OCI-LY7 (cell line): Measurements from ENCODE around the gene RNF138. TPM values are rescaled to one million over a fixed set of nuclear protein-coding genes. Genes with fewer than 3 reads are reported as not detected.
A peak's percentile ranks its signal among the peaks of the same experiment; 100 is the strongest.

Source experiments
- BruUV-seq: library from RNA; stranded (reverse); fragments of 400-500 nt; replicated peaks from 2 replicates; lab custom pipeline; 2021; lab: Mats Ljungman, UMichigan
- CTCF ChIA-PET: fragments of 300-600 bp; sonication (Branson Sonifier 250); formaldehyde crosslinking; loops from one replicate; lab custom pipeline; 2022; ENCODE audit warnings: antibody characterized with exemption; ENCODE audit not compliant: unreplicated experiment; lab: Charles Lee
- POLR2A ChIA-PET: fragments of 300-600 bp; sonication (Branson Sonifier 250); formaldehyde crosslinking; loops from one replicate; lab custom pipeline; 2022; ENCODE audit warnings: antibody characterized with exemption; lab: Charles Lee
- DNase-seq: peaks from one replicate; pipeline ENCODE4 v3.0.0-alpha.2; 2015; ENCODE audit warnings: low spot score
- H2AFZ ChIP-seq: fragments of 200-600 bp; sonication (generic), shearing (Covaris generic); 2 replicates; pipeline ENCODE4 v1.6.1; 2014; ENCODE audit warnings: mild to moderate bottlenecking, antibody characterized with exemption, low read length, moderate library complexity
- H3K27ac ChIP-seq: fragments of 200-600 bp; sonication (generic); 2 replicates; pipeline ENCODE4 v1.5.1; 2014; ENCODE audit warnings: mixed run types, low read depth, mild to moderate bottlenecking, moderate library complexity, low read length, inconsistent platforms; ENCODE audit not compliant: poor library complexity, severe bottlenecking
- H3K36me3 ChIP-seq: fragments of 200-600 bp; sonication (generic); 2 replicates; pipeline ENCODE4 v1.6.1; 2014; ENCODE audit warnings: mild to moderate bottlenecking, antibody characterized with exemption, low read length, moderate library complexity, mixed read lengths; ENCODE audit not compliant: insufficient read depth
- H3K4me1 ChIP-seq: fragments of 200-600 bp; sonication (generic); 2 replicates; pipeline ENCODE4 v1.5.1; 2014; ENCODE audit warnings: mild to moderate bottlenecking, low read length; ENCODE audit not compliant: insufficient read depth, poor library complexity, severe bottlenecking
- H3K4me2 ChIP-seq: fragments of 200-600 bp; sonication (generic); 2 replicates; pipeline ENCODE4 v1.6.1; 2014; ENCODE audit warnings: mild to moderate bottlenecking, low read length
- H3K4me3 ChIP-seq: fragments of 200-600 bp; sonication (generic); 2 replicates; pipeline ENCODE4 v1.5.1; 2014; ENCODE audit warnings: mild to moderate bottlenecking, low read depth, low read length; ENCODE audit not compliant: poor library complexity, severe bottlenecking
- H3K79me2 ChIP-seq: fragments of 200-600 bp; sonication (generic); 2 replicates; pipeline ENCODE4 v1.6.1; 2016; ENCODE audit warnings: low read depth, mild to moderate bottlenecking, low read length, moderate library complexity, mixed read lengths; ENCODE audit not compliant: insufficient read depth
- H3K9me2 ChIP-seq: fragments of 200-600 bp; sonication (generic); 2 replicates; pipeline ENCODE4 v1.6.1; 2016; ENCODE audit warnings: mild to moderate bottlenecking, low read length, mixed read lengths; ENCODE audit not compliant: insufficient read depth
- H3K9me3 ChIP-seq: fragments of 200-600 bp; sonication (generic); 2 replicates; pipeline ENCODE4 v1.6.1; 2014; ENCODE audit warnings: mild to moderate bottlenecking, mixed run types, low read length, mixed read lengths
- H4K20me1 ChIP-seq: fragments of 200-600 bp; sonication (generic); 2 replicates; pipeline ENCODE4 v1.6.1; 2014; ENCODE audit warnings: mild to moderate bottlenecking, antibody characterized with exemption, low read length, moderate library complexity, mixed read lengths; ENCODE audit not compliant: insufficient read depth
- CTCF ChIP-seq: fragments of 200-600 bp; sonication (generic); conservative IDR thresholded peaks from 2 replicates; pipeline ENCODE4 v1.5.1; 2014; ENCODE audit warnings: mild to moderate bottlenecking, antibody characterized with exemption, low read length, moderate library complexity, mixed read lengths
- EZH2phosphoT487 ChIP-seq: fragments of 200-600 bp; sonication (generic); IDR thresholded peaks from 2 replicates; pipeline ENCODE4 v1.6.1; 2018; ENCODE audit warnings: low read depth, borderline replicate concordance, mild to moderate bottlenecking, mixed run types, antibody characterized with exemption, low read length, moderate library complexity, mixed read lengths
- intact Hi-C: fragments of 100-400 bp; cut with micrococcal nuclease; formaldehyde crosslinking; loops from one replicate; pipeline ENCODE4 v1.10.0; 2022; ENCODE audit not compliant: unreplicated experiment
- total RNA-seq, 2 experiments: library from RNA; depleted of rRNA in 1 of 2; stranded (reverse); fragments of >200 nt in 1 of 2; shearing (Covaris generic) in 1 of 2; gene quantifications; 2 replicates each; pipeline ENCODE4 v1.2.3, GENCODE V29; 2014 to 2022

Gene RNF138
- total RNA-seq, 2 experiments from 2014 or later, result 25.8 to 32.7 TPM

GRCh38 chr18:32095192-32095899, 3.7 kb downstream of the RNF138 start:
- peaks cover 74% of the 10 kb centered on the region for H3K79me2 ChIP-seq
- intact Hi-C loops, result no loop called here
- H3K9me2 ChIP-seq, result no peaks in the 10 kb centered on the region
- H3K4me2 ChIP-seq, result peak overlapping the region; percentile 78
- peaks cover 9% of the 10 kb centered on the region; the same call in 1 of the 2 replicates for H4K20me1 ChIP-seq
- BruUV-seq, result no TSS peak
- no peaks in the 10 kb centered on the region for H3K9me3 ChIP-seq
- H2AFZ ChIP-seq, result no peak overlapping the region
- peaks cover 25% of the 10 kb centered on the region for H3K4me1 ChIP-seq
- H3K36me3 ChIP-seq, result peaks cover 41% of the 10 kb centered on the region
- DNase-seq, result no peak
- CTCF ChIA-PET, result no interaction called here
- POLR2A ChIA-PET, result no interaction called here
- peak overlapping the region; percentile 96 for H3K4me3 ChIP-seq
- H3K27ac ChIP-seq, result no peak overlapping the region
- TF ChIP-seq CTCF (no peak), EZH2phosphoT487 (no peak)

- ChIA-PET POLR2A (no interaction called here), CTCF (no interaction called here)
- peak overlapping the region; percentile 78; the same call in 1 of the 2 replicates for H3K4me2 ChIP-seq
- H4K20me1 ChIP-seq, result peaks cover 9% of the 10 kb centered on the region; the same call in 1 of the 2 replicates
- no peak for TF ChIP-seq EZH2phosphoT487
- TF ChIP-seq CTCF, result no peak
- H3K9me2 ChIP-seq, result no peaks in the 10 kb centered on the region
- H3K36me3 ChIP-seq, result peaks cover 44% of the 10 kb centered on the region
- H3K4me1 ChIP-seq, result peaks cover 25% of the 10 kb centered on the region
- no peaks in the 10 kb centered on the region for H3K9me3 ChIP-seq
- BruUV-seq, result no TSS peak
- intact Hi-C loops, result no loop called here
- H3K27ac ChIP-seq, result no peak overlapping the region
- no peak overlapping the region for H2AFZ ChIP-seq
- peaks cover 78% of the 10 kb centered on the region for H3K79me2 ChIP-seq
- no peak overlapping the region for H3K4me3 ChIP-seq
- no peak for DNase-seq
Measured at GRCh38 chr18:32095900-32096229, 4.2 kb downstream of the RNF138 start.

- Histone ChIP-seq H3K4me3 (no peak overlapping the region), H3K4me2 (peak overlapping the region; percentile 29; the same call in 1 of the 2 replicates)
Measured at GRCh38 chr18:32096946-32097345, 5.3 kb downstream of the RNF138 start.

More at GRCh38 chr18:32096946-32097345, 5.3 kb downstream of the RNF138 start:
- Histone ChIP-seq H3K79me2 (peaks cover 89% of the 10 kb centered on the region), H3K27ac (no peak overlapping the region), H3K9me3 (no peaks in the 10 kb centered on the region), H4K20me1 (peaks cover 9% of the 10 kb centered on the region; the same call in 1 of the 2 replicates), H3K36me3 (peaks cover 55% of the 10 kb centered on the region), H2AFZ (no peak overlapping the region), H3K9me2 (no peaks in the 10 kb centered on the region), H3K4me1 (peaks cover 22% of the 10 kb centered on the region)
- intact Hi-C loops, result no loop called here
- BruUV-seq, result no TSS peak
- TF ChIP-seq EZH2phosphoT487 (no peak), CTCF (no peak)
- no peak for DNase-seq
- ChIA-PET POLR2A (interaction anchor here (0.6 kb wide), 2 partner anchors 24 to 70 kb away, joined by 3 to 9 read pairs; no protein-coding TSS in a partner anchor), CTCF (no interaction called here)
